Right cardiac atrium (tissue), 5 donors: ENCODE results near the gene STARD5. TPM values are rescaled to one million over a fixed set of nuclear protein-coding genes. Genes with fewer than 3 reads are reported as not detected.
A peak's percentile ranks its signal among the peaks of the same experiment; 100 is the strongest.

Experiments
- ATAC-seq, 2 donors: fragments of 200-7000 bp; cut with Tn5 transposase; one replicate each; pipeline versions ENCODE4 v1.8.0 to v1.9.1; 2020; ENCODE audit warnings: moderate library complexity in 2 of 2, mild to moderate bottlenecking in 1 of 2
- DNase-seq, 3 donors: peaks; one replicate each; pipeline ENCODE4 v3.0.0-alpha.2; 2020
- H3K27ac ChIP-seq: one replicate; pipeline ENCODE4 v1.5.1; 2013; ENCODE audit warnings: mild to moderate bottlenecking, low read length, control low read depth, moderate library complexity
- H3K27me3 ChIP-seq: one replicate; pipeline ENCODE4 v1.6.1; 2013; ENCODE audit not compliant: control insufficient read depth, insufficient read depth
- H3K4me1 ChIP-seq: one replicate; pipeline ENCODE4 v1.6.1; 2013; ENCODE audit warnings: low read length; ENCODE audit not compliant: control insufficient read depth, insufficient read depth
- H3K4me3 ChIP-seq: one replicate; pipeline ENCODE4 v1.5.1; 2013; ENCODE audit warnings: low read length, control low read depth
- H3K9me3 ChIP-seq: one replicate; pipeline ENCODE4 v1.6.1; 2013; ENCODE audit warnings: low read length; ENCODE audit not compliant: control insufficient read depth
- WGBS: extraction: QIAGEN DNeasy Blood & Tissue Kit; methylation state at CpG from one replicate; pipeline ENCODE4 v1.1.7; 2013; 5-methylcytosine and 5-hydroxymethylcytosine counted together
- intact Hi-C, 4 donors: fragments of 100-400 bp; cut with DNase I; formaldehyde crosslinking; loops; one replicate each; pipeline versions ENCODE4 v1.11.0 to v1.14.0; 2022 to 2023
- long read RNA-seq, 4 donors: library from polyadenylated mRNA; unstranded; transcript quantifications; one replicate each; pipeline ENCODE4 v2.0.0, GENCODE V29; 2020 to 2021
- polyA plus RNA-seq: library from polyadenylated mRNA; stranded (reverse); fragments of 200-250 nt; gene quantifications from one replicate; pipeline ENCODE4 v1.2.3, GENCODE V29; 2013
- total RNA-seq, 4 donors: library from RNA; stranded (reverse); fragmentation: NEBNext Ultra II Directional; extraction: Animal tissue kit (Norgen Biotek cat#: 25700); gene quantifications; one replicate each; pipeline ENCODE4 v1.2.1, GENCODE V29; 2021
- donor health status: healthy with polysubstance abuse.
- donor health status: DM: no; HTN: yes; CAD: no.
- donor health status: DM: no; HTN: no; CAD: no.
- donor health status: DM: no; HTN: yes; CAD: no; lungs with severe emphysema.
- donor health status: DM: yes; HTN: yes; CAD: no.

STARD5 gene, protein sequence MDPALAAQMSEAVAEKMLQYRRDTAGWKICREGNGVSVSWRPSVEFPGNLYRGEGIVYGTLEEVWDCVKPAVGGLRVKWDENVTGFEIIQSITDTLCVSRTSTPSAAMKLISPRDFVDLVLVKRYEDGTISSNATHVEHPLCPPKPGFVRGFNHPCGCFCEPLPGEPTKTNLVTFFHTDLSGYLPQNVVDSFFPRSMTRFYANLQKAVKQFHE
- total RNA-seq, result 1 to 10 TPM; 1.7 to 5.3 (median 3.3) TPM
- polyA plus RNA-seq, result 2.7 TPM
- long read RNA-seq, donor 1, partial matches to known transcripts, result 2 of 3 reads
- long read RNA-seq, donor 1, other reads (novel, unspliced or antisense), result 0 of 3 reads
- long read RNA-seq, donor 2, full-length matches to known transcripts, result 1 of 1 reads
- long read RNA-seq, donor 2, partial matches to known transcripts, result 0 of 1 reads
- long read RNA-seq, donor 2, other reads (novel, unspliced or antisense), result 0 of 1 reads
- long read RNA-seq, donor 3, full-length matches to known transcripts, result 1 of 2 reads
- long read RNA-seq, donor 3, partial matches to known transcripts, result 1 of 2 reads
- long read RNA-seq, donor 3, other reads (novel, unspliced or antisense), result 0 of 2 reads
- long read RNA-seq, donor 4, full-length matches to known transcripts, result 2 of 2 reads
- long read RNA-seq, donor 4, partial matches to known transcripts, result 0 of 2 reads
- long read RNA-seq, donor 4, other reads (novel, unspliced or antisense), result 0 of 2 reads

GRCh38 chr15:81323944-81324881 lies at the start of gene STARD5:
Gene STARD5 (minus strand): TSS chr15:81324141. CDS start chr15:81324099, 42 bp downstream.
- H3K27ac ChIP-seq, result peak within 1 kb of the TSS; percentile 10
- under 1% methylated on average over 67 of the region's 67 CpGs for WGBS
- H3K9me3 ChIP-seq, result no peaks in the 10 kb centered on the region
- DNase-seq, result peak; percentile 100
- H3K27me3 ChIP-seq, result no peaks in the 10 kb centered on the region
- intact Hi-C loops, result no loop called here
- ATAC-seq, result peak; percentile 100
- H3K4me1 ChIP-seq, result peaks cover 2% of the 10 kb centered on the region
- H3K4me3 ChIP-seq, result peak within 1 kb of the TSS; percentile 78

GRCh38 chr15:81373176-81373575 lies 49.2 kb upstream of the STARD5 start:
- intact Hi-C loops, result no loop called here
- H3K4me1 ChIP-seq, result no peaks in the 10 kb centered on the region
- no peak for ATAC-seq
- no peak for DNase-seq
- no peaks in the 10 kb centered on the region for H3K9me3 ChIP-seq
- 58% methylated on average over 5 of the region's 5 CpGs for WGBS
- no peaks in the 10 kb centered on the region for H3K27me3 ChIP-seq
- H3K27ac ChIP-seq, result no peak overlapping the region
- no peak overlapping the region for H3K4me3 ChIP-seq

DNA sequence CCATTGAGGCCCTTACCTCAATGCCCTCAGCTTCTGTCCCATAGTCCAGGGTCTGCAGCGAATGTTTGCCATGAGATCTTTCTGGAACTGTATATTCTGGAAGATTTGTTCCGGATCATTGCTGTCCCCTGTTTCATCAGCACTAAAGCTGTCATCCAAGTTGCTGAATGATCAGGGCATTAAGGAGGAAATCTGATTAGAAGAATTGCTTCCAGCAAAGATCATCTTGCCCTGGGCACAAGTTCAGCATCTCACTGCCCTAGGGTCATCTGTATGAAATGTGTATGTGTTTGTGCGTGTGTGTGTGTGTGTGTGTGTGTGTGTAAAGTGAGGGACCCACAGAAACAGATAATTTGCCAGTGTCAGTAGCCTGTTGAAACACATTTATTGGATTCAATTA lies 48.6 kb upstream of the STARD5 start:
- DNase-seq, result no peak
- no peaks in the 10 kb centered on the region for H3K27me3 ChIP-seq
- no peaks in the 10 kb centered on the region for H3K4me1 ChIP-seq
- WGBS, result 79% methylated on average over 3 of the region's 3 CpGs
- H3K27ac ChIP-seq, result no peak overlapping the region
- no peak for ATAC-seq
- no peak overlapping the region for H3K4me3 ChIP-seq
- no peaks in the 10 kb centered on the region for H3K9me3 ChIP-seq
- intact Hi-C loops, result no loop called here

- no peak overlapping the region for H3K27ac ChIP-seq
- H3K4me3 ChIP-seq, result no peak overlapping the region
- WGBS, result 63% methylated on average over 5 of the region's 5 CpGs
- DNase-seq (peak in 2 of 3 donors; percentile 34 to 79), ATAC-seq (peak in 1 of 2 donors; percentile 85)
- intact Hi-C loops, result no loop called here
- H3K27me3 ChIP-seq, result no peaks in the 10 kb centered on the region
- no peaks in the 10 kb centered on the region for H3K9me3 ChIP-seq
- H3K4me1 ChIP-seq, result no peaks in the 10 kb centered on the region
Measured at GRCh38 chr15:81363718-81364500, 40.0 kb upstream of the STARD5 start.

DNA sequence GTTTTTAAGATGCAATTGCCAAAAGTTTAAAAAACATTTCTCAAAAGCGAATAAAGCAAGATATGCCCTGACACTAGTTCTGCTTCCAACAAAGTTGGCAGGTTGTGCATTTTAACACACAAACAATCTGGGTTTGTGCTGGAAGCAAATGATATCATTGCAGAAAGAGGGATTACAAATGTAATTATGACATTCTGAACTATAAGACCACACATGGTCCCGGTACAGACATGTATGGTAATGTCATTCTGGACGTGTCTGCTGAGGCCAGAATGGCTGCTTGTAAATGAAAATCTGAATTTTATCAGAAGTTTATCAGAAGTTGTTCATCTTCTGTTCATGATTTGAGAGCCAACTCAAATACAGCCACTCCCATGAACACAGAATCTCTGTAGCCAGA lies 39.3 kb upstream of the STARD5 start:
- Histone ChIP-seq H3K4me3 (no peak overlapping the region), H3K27ac (no peak overlapping the region), H3K27me3 (no peaks in the 10 kb centered on the region), H3K9me3 (no peaks in the 10 kb centered on the region), H3K4me1 (no peaks in the 10 kb centered on the region)
- intact Hi-C loops, result no loop called here
- DNase-seq (no peak), ATAC-seq (peak in 1 of 2 donors; percentile 88)
- 60% methylated on average over 3 of the region's 3 CpGs for WGBS

DNA sequence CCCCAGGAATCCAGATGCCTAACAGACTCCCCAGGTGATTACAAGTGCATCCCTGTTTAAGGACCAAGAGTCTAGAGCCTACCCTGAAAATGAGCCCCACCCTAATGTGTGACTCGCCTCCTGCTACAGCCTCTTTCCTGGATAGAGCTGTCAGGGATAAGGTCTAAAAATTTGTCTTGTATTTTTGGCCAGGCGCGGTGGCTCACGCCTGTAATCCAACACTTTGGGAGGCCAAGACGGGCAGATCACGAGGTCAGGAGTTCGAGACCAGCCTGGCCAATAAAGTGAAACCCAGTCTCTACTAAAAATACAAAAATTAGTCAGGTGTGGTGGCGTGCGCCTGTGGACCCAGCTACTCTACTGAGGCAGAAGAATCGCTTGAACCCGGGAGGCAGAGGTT lies 38.8 kb upstream of the STARD5 start:
- Histone ChIP-seq H3K27ac (no peak overlapping the region), H3K4me3 (no peak overlapping the region), H3K9me3 (no peaks in the 10 kb centered on the region), H3K27me3 (no peaks in the 10 kb centered on the region), H3K4me1 (no peaks in the 10 kb centered on the region)
- WGBS, result 70% methylated on average over 11 of the region's 11 CpGs
- intact Hi-C loops, result no loop called here
- peak in 1 of 2 donors; percentile 6 for ATAC-seq
- peak in 2 of 3 donors; percentile 10 to 58 for DNase-seq

- Histone ChIP-seq H3K9me3 (no peaks in the 10 kb centered on the region), H3K27me3 (no peaks in the 10 kb centered on the region), H3K27ac (no peak overlapping the region), H3K4me1 (no peaks in the 10 kb centered on the region), H3K4me3 (no peak overlapping the region)
- ATAC-seq, result no peak
- no peak for DNase-seq
- 94% methylated on average over 7 of the region's 7 CpGs for WGBS
- intact Hi-C loops, result no loop called here
Measured at GRCh38 chr15:81361891-81362290, 38.0 kb upstream of the STARD5 start.

- intact Hi-C loops, result no loop called here
- Histone ChIP-seq H3K4me1 (no peaks in the 10 kb centered on the region), H3K27ac (no peak overlapping the region), H3K9me3 (no peaks in the 10 kb centered on the region), H3K27me3 (no peaks in the 10 kb centered on the region), H3K4me3 (no peak overlapping the region)
- ATAC-seq, result no peak
- WGBS, result 89% methylated on average over 5 of the region's 5 CpGs
- DNase-seq, result no peak
Measured at GRCh38 chr15:81360491-81360890, 36.5 kb upstream of the STARD5 start.

DNA sequence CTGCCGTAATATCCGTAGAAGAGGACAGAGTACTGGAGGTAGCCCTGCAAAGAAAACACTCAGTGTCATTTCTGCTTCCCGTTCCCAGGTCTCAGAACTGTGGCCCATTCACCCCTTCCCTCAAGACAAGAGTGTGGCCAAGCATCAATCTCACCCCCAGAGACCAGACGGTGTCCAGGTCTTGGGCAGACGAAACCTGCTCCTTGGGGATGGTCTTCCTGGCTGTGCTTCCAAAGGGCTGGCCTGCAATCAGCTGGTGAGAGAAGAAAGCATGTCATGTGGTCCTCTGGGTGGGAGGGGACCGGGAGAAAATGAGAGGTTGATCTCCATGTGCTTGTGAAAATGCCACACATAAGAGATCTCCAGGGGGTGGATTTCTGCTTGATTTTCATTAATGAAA lies 34.3 kb upstream of the STARD5 start:
- H3K9me3 ChIP-seq, result no peaks in the 10 kb centered on the region
- intact Hi-C loops, result no loop called here
- ATAC-seq, result no peak
- WGBS, result 85% methylated on average over 6 of the region's 6 CpGs
- H3K4me1 ChIP-seq, result no peaks in the 10 kb centered on the region
- no peak overlapping the region for H3K27ac ChIP-seq
- no peak overlapping the region for H3K4me3 ChIP-seq
- no peaks in the 10 kb centered on the region for H3K27me3 ChIP-seq
- no peak for DNase-seq

GRCh38 chr15:81357180-81357686 lies 33.3 kb upstream of the STARD5 start:
- H3K9me3 ChIP-seq, result no peaks in the 10 kb centered on the region
- no peak for ATAC-seq
- 71% methylated on average over 6 of the region's 6 CpGs for WGBS

More at GRCh38 chr15:81357180-81357686, 33.3 kb upstream of the STARD5 start:
- no peaks in the 10 kb centered on the region for H3K27me3 ChIP-seq
- H3K27ac ChIP-seq, result no peak overlapping the region
- intact Hi-C loops, result no loop called here
- H3K4me1 ChIP-seq, result no peaks in the 10 kb centered on the region
- H3K4me3 ChIP-seq, result no peak overlapping the region
- DNase-seq, result no peak
